Neural cell (in vitro differentiated cells): Measurements from ENCODE around the gene DCC. TPM values are rescaled to one million over a fixed set of nuclear protein-coding genes. Genes with fewer than 3 reads are reported as not detected.

Experiments used
- H2AFZ ChIP-seq: fragments of 200-600, 300-800 bp; sonication (generic), shearing (Covaris generic); 2 replicates; pipeline ENCODE4 v1.6.0; 2014; ENCODE audit warnings: low read depth, mild to moderate bottlenecking, antibody characterized with exemption, low read length, moderate library complexity
- H3F3A ChIP-seq: fragments of 200-600 bp; shearing (Covaris generic); 2 replicates; pipeline ENCODE4 v1.6.1; 2016; ENCODE audit warnings: mild to moderate bottlenecking, moderate library complexity, mixed read lengths, antibody characterized with exemption, low read length; ENCODE audit not compliant: insufficient read depth, poor library complexity, severe bottlenecking
- H3K27ac ChIP-seq: fragments of 200-600, 300-800 bp; sonication (generic), shearing (Covaris generic); 2 replicates; pipeline ENCODE4 v1.5.1; 2014; ENCODE audit warnings: mild to moderate bottlenecking, low read length, moderate library complexity
- H3K27me3 ChIP-seq: fragments of 300-800, 200-600 bp; sonication (generic), shearing (Covaris generic); 2 replicates; pipeline ENCODE4 v1.6.0; 2014; ENCODE audit warnings: mild to moderate bottlenecking, low read depth, low read length, moderate library complexity; ENCODE audit not compliant: insufficient read depth
- H3K36me3 ChIP-seq: fragments of 300-800, 200-600 bp; sonication (generic), shearing (Covaris generic); 2 replicates; pipeline ENCODE4 v1.5.1; 2014; ENCODE audit warnings: mild to moderate bottlenecking, antibody characterized with exemption, low read length, moderate library complexity; ENCODE audit not compliant: insufficient read depth
- H3K4me2 ChIP-seq: fragments of 300-800, 200-600 bp; sonication (generic), shearing (Covaris generic); 2 replicates; pipeline ENCODE4 v1.6.0; 2014; ENCODE audit warnings: mild to moderate bottlenecking, low read length
- H3K4me3 ChIP-seq: fragments of 300-800, 200-600 bp; sonication (generic), shearing (Covaris generic); 2 replicates; pipeline ENCODE4 v1.5.1; 2014; ENCODE audit warnings: mild to moderate bottlenecking, low read length, moderate library complexity
- H3K79me2 ChIP-seq: fragments of 200-600 bp; shearing (Covaris generic); replicated peaks from 2 replicates; pipeline ENCODE4 v1.6.0; 2014; ENCODE audit warnings: mild to moderate bottlenecking, low read length, moderate library complexity; ENCODE audit not compliant: insufficient read depth
- H3K9ac ChIP-seq: fragments of 300-800, 200-600 bp; sonication (generic), shearing (Covaris generic); 2 replicates; pipeline ENCODE4 v1.6.1; 2016; ENCODE audit warnings: mild to moderate bottlenecking, low read length, mixed read lengths
- H3K9me2 ChIP-seq: fragments of 200-600 bp; shearing (Covaris generic); 2 replicates; pipeline ENCODE4 v1.6.1; 2016; ENCODE audit warnings: mild to moderate bottlenecking, low read length, mixed read lengths; ENCODE audit not compliant: insufficient read depth
- H3K9me3 ChIP-seq: fragments of 200-600, 300-800 bp; sonication (generic), shearing (Covaris generic); 2 replicates; pipeline ENCODE4 v1.6.1; 2016; ENCODE audit warnings: mild to moderate bottlenecking, mixed run types, low read length, moderate library complexity, mixed read lengths
- H4K20me1 ChIP-seq: fragments of 200-600 bp; shearing (Covaris generic); 2 replicates; pipeline ENCODE4 v1.6.1; 2016; ENCODE audit warnings: mild to moderate bottlenecking, mixed run types; ENCODE audit not compliant: insufficient read depth
- EP300 ChIP-seq: fragments of 450-650 bp; conservative IDR thresholded peaks from 2 replicates; pipeline ENCODE4 v1.6.1; 2014; ENCODE audit warnings: antibody characterized with exemption, mild to moderate bottlenecking, moderate library complexity; ENCODE audit not compliant: poor library complexity, severe bottlenecking
- POLR2AphosphoS5 ChIP-seq: IDR thresholded peaks from 2 replicates; pipeline ENCODE4 v1.6.1; 2012
- SMC3 ChIP-seq: fragments of 450-650 bp; conservative IDR thresholded peaks from 2 replicates; pipeline ENCODE4 v1.6.1; 2014; ENCODE audit warnings: antibody characterized with exemption, mild to moderate bottlenecking, moderate library complexity; ENCODE audit not compliant: poor library complexity
- TAF1 ChIP-seq: IDR thresholded peaks from 2 replicates; pipeline ENCODE4 v1.6.1; 2012; ENCODE audit warnings: low read depth
- polyA plus RNA-seq: library from polyadenylated mRNA; depleted of rRNA; stranded (reverse); fragments of >200 nt; gene quantifications from 2 replicates; pipeline ENCODE4 v1.2.3, GENCODE V29; 2014
- TF ChIP-seq, protein P1 (sequence below): IDR thresholded peaks from 2 replicates; pipeline ENCODE4 v1.6.1; 2012; ENCODE audit warnings: borderline replicate concordance

The DCC gene
- polyA plus RNA-seq, 1 donor from 2014 or later: 40.7 TPM

DNA sequence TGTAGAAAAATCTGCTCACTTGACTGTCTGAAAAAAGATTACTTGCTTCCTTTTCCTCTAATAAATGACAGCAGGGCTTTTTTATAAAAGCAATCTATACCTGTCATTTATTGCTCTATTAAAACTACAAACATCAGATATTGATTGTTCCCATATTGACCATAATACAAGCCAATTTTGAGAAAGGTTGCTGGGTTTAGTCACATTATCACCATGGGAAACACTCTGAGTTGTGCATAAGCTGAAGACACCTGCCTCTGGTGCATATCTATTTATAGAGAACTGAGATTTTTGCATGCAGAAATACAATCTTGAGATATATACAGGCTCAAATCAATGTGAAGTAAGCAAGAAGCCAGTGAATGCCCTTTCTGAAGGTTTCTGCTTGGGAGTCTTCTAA, 853.9 kb downstream of the DCC start:
- TF ChIP-seq POLR2AphosphoS5: peak; percentile 62
- peak; percentile 56 for TF ChIP-seq EP300
- TF ChIP-seq, protein P1, sequence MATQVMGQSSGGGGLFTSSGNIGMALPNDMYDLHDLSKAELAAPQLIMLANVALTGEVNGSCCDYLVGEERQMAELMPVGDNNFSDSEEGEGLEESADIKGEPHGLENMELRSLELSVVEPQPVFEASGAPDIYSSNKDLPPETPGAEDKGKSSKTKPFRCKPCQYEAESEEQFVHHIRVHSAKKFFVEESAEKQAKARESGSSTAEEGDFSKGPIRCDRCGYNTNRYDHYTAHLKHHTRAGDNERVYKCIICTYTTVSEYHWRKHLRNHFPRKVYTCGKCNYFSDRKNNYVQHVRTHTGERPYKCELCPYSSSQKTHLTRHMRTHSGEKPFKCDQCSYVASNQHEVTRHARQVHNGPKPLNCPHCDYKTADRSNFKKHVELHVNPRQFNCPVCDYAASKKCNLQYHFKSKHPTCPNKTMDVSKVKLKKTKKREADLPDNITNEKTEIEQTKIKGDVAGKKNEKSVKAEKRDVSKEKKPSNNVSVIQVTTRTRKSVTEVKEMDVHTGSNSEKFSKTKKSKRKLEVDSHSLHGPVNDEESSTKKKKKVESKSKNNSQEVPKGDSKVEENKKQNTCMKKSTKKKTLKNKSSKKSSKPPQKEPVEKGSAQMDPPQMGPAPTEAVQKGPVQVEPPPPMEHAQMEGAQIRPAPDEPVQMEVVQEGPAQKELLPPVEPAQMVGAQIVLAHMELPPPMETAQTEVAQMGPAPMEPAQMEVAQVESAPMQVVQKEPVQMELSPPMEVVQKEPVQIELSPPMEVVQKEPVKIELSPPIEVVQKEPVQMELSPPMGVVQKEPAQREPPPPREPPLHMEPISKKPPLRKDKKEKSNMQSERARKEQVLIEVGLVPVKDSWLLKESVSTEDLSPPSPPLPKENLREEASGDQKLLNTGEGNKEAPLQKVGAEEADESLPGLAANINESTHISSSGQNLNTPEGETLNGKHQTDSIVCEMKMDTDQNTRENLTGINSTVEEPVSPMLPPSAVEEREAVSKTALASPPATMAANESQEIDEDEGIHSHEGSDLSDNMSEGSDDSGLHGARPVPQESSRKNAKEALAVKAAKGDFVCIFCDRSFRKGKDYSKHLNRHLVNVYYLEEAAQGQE: no peak
- H3K36me3 ChIP-seq: no peaks in the 10 kb centered on the region
- H3K9me3 ChIP-seq: no peaks in the 10 kb centered on the region
- H3K27ac ChIP-seq: peak overlapping the region; percentile 30
- no peak overlapping the region for H3K4me3 ChIP-seq
- no peaks in the 10 kb centered on the region for H4K20me1 ChIP-seq
- no peak overlapping the region for H2AFZ ChIP-seq
- no peak overlapping the region for H3K9ac ChIP-seq
- H3K79me2 ChIP-seq: no peaks in the 10 kb centered on the region
- H3K27me3 ChIP-seq: no peaks in the 10 kb centered on the region
- H3K4me2 ChIP-seq: no peak overlapping the region
- H3K9me2 ChIP-seq: no peaks in the 10 kb centered on the region
- H3F3A ChIP-seq: no peaks in the 10 kb centered on the region

DNA sequence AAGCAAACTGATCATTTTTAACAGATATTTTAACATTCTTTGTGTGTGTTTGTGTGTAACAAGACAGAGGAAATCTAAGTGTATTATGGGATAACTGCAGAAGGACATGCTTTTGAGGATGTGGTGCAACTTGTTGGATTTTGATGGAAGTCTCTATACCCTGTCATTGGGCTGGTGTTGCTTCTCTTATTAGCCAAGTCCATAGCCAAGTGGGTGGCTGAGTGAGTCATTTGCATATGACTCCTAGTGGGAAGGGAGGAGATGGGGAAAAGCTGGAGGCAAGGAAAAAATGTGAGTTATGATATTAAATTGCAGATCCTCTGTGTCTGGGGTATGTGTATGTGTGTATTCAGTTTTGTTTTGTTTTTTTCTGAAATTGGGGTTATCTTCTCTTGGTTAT, 879.9 kb downstream of the DCC start:
- no peak overlapping the region for H3K4me3 ChIP-seq
- H3K27ac ChIP-seq: no peak overlapping the region
- no peaks in the 10 kb centered on the region for H4K20me1 ChIP-seq
- no peaks in the 10 kb centered on the region for H3K79me2 ChIP-seq
- H2AFZ ChIP-seq: no peak overlapping the region
- H3K36me3 ChIP-seq: no peaks in the 10 kb centered on the region
- H3K9me3 ChIP-seq: no peaks in the 10 kb centered on the region
- TF ChIP-seq EP300 (no peak), TAF1 (no peak), POLR2AphosphoS5 (no peak)
- TF ChIP-seq, protein P1: no peak
- no peaks in the 10 kb centered on the region for H3K27me3 ChIP-seq
- no peaks in the 10 kb centered on the region for H3K9me2 ChIP-seq
- H3F3A ChIP-seq: no peaks in the 10 kb centered on the region
- no peak overlapping the region for H3K4me2 ChIP-seq
- no peak overlapping the region for H3K9ac ChIP-seq

DNA sequence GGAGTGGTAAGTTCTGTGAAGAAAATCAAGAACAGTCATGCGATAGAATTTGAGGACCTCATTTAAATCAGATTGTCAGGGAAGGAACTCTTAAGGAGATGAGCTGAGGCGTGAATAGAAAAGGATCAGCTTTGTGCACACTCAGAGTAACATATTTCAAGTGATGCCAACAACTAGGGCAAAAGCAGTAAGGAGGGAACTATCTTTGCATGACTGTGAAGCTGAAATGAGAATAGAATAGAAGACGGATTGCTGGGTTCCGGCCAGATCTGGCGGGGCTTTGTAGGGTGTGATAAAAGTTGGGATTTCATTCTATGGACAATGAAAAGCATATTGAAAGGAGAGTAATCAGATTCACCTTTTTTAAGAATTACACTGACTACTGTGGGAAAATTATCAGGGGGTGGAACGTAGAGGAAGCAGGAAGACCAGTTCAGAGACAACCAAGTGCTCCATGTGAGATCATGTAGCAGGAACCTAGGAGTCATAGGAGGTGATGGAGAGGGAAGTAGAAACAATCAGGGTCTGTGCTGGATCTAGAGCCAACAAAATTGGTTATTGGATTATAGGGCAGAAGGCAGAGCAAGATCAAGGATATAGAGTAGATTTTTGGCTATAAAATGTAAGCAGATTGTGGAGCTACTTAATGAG, 884.3 kb downstream of the DCC start:
- H3F3A ChIP-seq: no peaks in the 10 kb centered on the region
- no peak overlapping the region for H3K4me2 ChIP-seq
- H3K9ac ChIP-seq: no peak overlapping the region
- no peaks in the 10 kb centered on the region for H3K9me2 ChIP-seq
- H3K79me2 ChIP-seq: no peaks in the 10 kb centered on the region
- H3K27me3 ChIP-seq: no peaks in the 10 kb centered on the region
- no peaks in the 10 kb centered on the region for H3K9me3 ChIP-seq
- no peak overlapping the region for H3K4me3 ChIP-seq
- no peaks in the 10 kb centered on the region for H3K36me3 ChIP-seq
- no peak overlapping the region for H3K27ac ChIP-seq
- H4K20me1 ChIP-seq: no peaks in the 10 kb centered on the region
- no peak overlapping the region for H2AFZ ChIP-seq
- TF ChIP-seq, protein P1: no peak
- no peak for TF ChIP-seq SMC3
- no peak for TF ChIP-seq TAF1
- no peak for TF ChIP-seq EP300
